A549 treated with RU486 at 1 μM for 4 hours (cell line): ENCODE measurements around the gene FSTL5. TPM values are rescaled to one million over a fixed set of nuclear protein-coding genes. Genes with fewer than 3 reads are reported as not detected.

ENCODE experiments used
- total RNA-seq: library from RNA; stranded (reverse); fragments of 200-300 nt; extraction: Qiagen RNA extraction; gene quantifications from 5 replicates; pipeline ENCODE4 v1.2.3, GENCODE V29; 2022; ENCODE audit warnings: low read depth

Gene FSTL5
- 0.06 TPM in 1 of 5 replicates, not detected in the others for total RNA-seq

DNA sequence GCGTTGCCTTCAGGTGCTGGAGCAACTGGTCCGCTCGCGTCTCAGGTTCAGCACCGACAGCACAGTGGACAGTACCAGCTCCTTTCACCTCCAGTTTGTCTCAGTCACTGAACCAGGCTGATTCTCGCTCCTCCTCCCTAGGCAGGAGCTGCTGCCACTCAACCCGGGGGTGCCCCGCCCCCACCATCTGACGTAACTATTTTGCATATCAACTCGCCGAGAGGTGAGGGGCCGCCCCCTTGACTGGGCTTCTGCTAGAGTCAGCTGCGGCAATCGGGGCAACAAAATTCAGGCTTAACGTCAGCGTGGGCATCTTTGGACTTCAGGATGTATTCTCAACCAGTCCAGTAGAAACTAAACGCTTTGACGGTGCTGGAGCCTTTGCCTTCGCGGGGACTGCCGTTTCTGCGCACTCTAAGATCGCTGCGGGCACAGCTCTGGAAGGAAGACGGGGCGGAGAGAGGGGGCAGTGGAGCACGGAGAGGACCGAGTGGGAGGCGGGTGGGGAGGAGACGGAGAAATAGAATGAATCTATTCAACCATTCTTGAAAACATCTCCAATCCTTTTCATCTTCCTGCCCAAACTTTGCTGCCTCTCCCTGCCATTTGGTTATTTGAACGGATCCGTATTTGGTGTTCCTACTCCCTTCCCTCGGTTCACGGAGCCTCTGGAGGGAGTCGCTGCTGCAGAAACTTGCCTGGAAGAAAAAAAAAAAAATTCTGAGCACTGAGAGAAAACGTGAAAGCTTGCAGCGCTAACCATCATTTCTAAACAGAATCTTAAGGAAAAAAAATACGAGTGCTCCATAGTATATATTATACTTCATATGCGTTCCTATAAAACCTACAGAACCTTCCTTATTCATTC is at the start of gene FSTL5:
Gene FSTL5, minus strand, starts transcription at position 109 of the 868 bp plus-strand sequence. CDS start 52,604 bp downstream, outside the sequence.

